Measurements from ENCODE around the gene AMBN.

AMBN gene

GRCh38 chr4:70591955-70592582 lies at the start of gene AMBN:
Gene AMBN, plus strand, starts transcription at chr4:70592256. Its CDS starts 103 bp downstream, at chr4:70592359.
- no peak for DNase-seq

GRCh38 chr4:70544279-70544868 lies 47.7 kb upstream of the AMBN start:
- no peak for DNase-seq

GRCh38 chr4:70556856-70557255 lies 35.2 kb upstream of the AMBN start:
- no peak for DNase-seq

GRCh38 chr4:70559211-70559830 lies 32.7 kb upstream of the AMBN start:
- peak; percentile 10 for DNase-seq

GRCh38 chr4:70559924-70560323 lies 32.1 kb upstream of the AMBN start:
- no peak for DNase-seq

GRCh38 chr4:70564033-70564432 lies 28.0 kb upstream of the AMBN start:
- DNase-seq, result no peak

GRCh38 chr4:70570796-70571195 lies 21.3 kb upstream of the AMBN start:
- DNase-seq, result no peak

- no peak for DNase-seq
Measured at GRCh38 chr4:70571772-70572171, 20.3 kb upstream of the AMBN start.

- no peak for DNase-seq
Measured at GRCh38 chr4:70575964-70576363, 16.1 kb upstream of the AMBN start.

GRCh38 chr4:70577220-70577927 lies 14.7 kb upstream of the AMBN start:
- no peak for DNase-seq

- DNase-seq, result no peak
Measured at GRCh38 chr4:70581980-70582379, 10.1 kb upstream of the AMBN start.

GRCh38 chr4:70583952-70584834 lies 7.9 kb upstream of the AMBN start:
- DNase-seq, result no peak

GRCh38 chr4:70586841-70587240 lies 5.2 kb upstream of the AMBN start:
- no peak for DNase-seq

GRCh38 chr4:70589785-70590184 lies 2.3 kb upstream of the AMBN start:
- DNase-seq, result no peak

GRCh38 chr4:70594196-70594595 lies 2.1 kb downstream of the AMBN start:
- DNase-seq, result no peak

- no peak for DNase-seq
Measured at GRCh38 chr4:70600305-70600704, 8.2 kb downstream of the AMBN start.

GRCh38 chr4:70600977-70601376 lies 8.9 kb downstream of the AMBN start:
- DNase-seq, result no peak

GRCh38 chr4:70601422-70602039 lies 9.5 kb downstream of the AMBN start:
- no peak for DNase-seq

- no peak for DNase-seq
Measured at GRCh38 chr4:70603856-70604255, 11.8 kb downstream of the AMBN start.

- no peak for DNase-seq
Measured at GRCh38 chr4:70606459-70606858, 14.4 kb downstream of the AMBN start.

- DNase-seq, result no peak
Measured at GRCh38 chr4:70607334-70607853, 15.3 kb downstream of the AMBN start.

- DNase-seq, result no peak
Measured at GRCh38 chr4:70608324-70608723, 16.3 kb downstream of the AMBN start.
